Stimulated activated memory B cell treated with anti-CD40 and anti-IgM and Interleukin-4, amounts not matched to agents 10 μg/mL and 1 μg/mL and 100 μg/mL, for 72 hours (primary cell): Measurements from ENCODE around the gene CHST14.
A peak's percentile ranks its signal among the peaks of the same experiment; 100 is the strongest.

Experiments
- ATAC-seq: fragments of 150-1000 bp; cut with Tn5 transposase; 2 replicates; pipeline ENCODE4 v1.10.0; 2021
- H3K27ac Mint-ChIP-seq: one replicate; pipeline ENCODE4 v1.8.0; 2022; ENCODE audit warnings: mild to moderate bottlenecking, mixed read lengths
- H3K27me3 Mint-ChIP-seq: one replicate; pipeline ENCODE4 v1.8.0; 2022; ENCODE audit warnings: mixed read lengths
- H3K36me3 Mint-ChIP-seq: one replicate; pipeline ENCODE4 v1.8.0; 2022; ENCODE audit warnings: mixed read lengths
- H3K4me1 Mint-ChIP-seq: one replicate; pipeline ENCODE4 v1.8.0; 2022; ENCODE audit warnings: mixed read lengths
- H3K4me3 Mint-ChIP-seq: one replicate; pipeline ENCODE4 v1.8.0; 2022; ENCODE audit warnings: mild to moderate bottlenecking, moderate library complexity, mixed read lengths
- H3K9me3 Mint-ChIP-seq: one replicate; pipeline ENCODE4 v1.8.0; 2022; ENCODE audit warnings: mixed read lengths

Gene CHST14

DNA sequence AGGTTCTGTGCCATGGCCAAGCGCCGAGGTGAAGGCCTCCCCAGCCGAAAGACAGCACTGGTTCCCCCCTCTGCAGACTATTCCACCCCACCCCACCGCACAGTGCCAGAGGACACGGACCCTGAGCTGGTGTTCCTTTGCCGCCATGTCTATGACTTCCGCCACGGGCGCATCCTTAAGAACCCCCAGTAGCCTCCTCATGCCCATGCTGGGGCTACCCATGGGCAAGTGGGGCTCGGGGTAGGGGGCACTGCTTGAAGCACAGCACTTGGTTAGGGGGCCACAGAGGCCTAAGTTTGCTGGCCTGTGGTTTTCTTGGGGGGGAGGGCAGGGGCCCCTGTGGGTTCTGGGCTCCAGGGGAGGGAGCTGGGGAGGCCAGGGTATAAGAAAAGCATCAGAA is 4.8 kb upstream of the CHST14 start:
- H3K9me3 Mint-ChIP-seq = no peaks in the 10 kb centered on the region
- no peak overlapping the region for H3K27ac Mint-ChIP-seq
- ATAC-seq = no peak
- H3K36me3 Mint-ChIP-seq = peaks cover 22% of the 10 kb centered on the region
- no peak overlapping the region for H3K4me3 Mint-ChIP-seq
- no peaks in the 10 kb centered on the region for H3K27me3 Mint-ChIP-seq
- peaks cover 7% of the 10 kb centered on the region for H3K4me1 Mint-ChIP-seq

- no peaks in the 10 kb centered on the region for H3K27me3 Mint-ChIP-seq
- no peak overlapping the region for H3K4me3 Mint-ChIP-seq
- H3K27ac Mint-ChIP-seq = no peak overlapping the region
Observed at GRCh38 chr15:40466426-40467260, 4.1 kb upstream of the CHST14 start.

DNA sequence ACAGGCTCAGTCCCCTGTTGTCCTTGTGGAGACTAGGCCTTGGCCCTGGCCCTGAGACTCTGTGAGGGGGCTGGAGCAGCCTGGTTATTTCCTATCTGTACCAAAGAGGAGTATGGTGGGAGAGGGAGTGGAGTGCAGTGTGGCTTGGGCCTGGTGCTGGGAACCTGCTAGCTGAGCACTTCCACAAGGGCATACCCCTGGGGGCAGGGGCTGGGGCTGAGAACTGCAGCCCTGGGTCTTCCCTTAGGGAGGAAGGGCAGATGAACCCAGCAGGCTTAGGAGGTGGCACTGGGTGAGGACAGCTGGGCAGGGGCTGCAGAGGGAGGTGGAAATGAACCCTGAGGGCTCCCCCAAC is 3.5 kb upstream of the CHST14 start:
- no peaks in the 10 kb centered on the region for H3K27me3 Mint-ChIP-seq
- ATAC-seq = no peak
- no peak overlapping the region for H3K27ac Mint-ChIP-seq
- H3K36me3 Mint-ChIP-seq = peaks cover 22% of the 10 kb centered on the region
- H3K4me3 Mint-ChIP-seq = no peak overlapping the region
- H3K9me3 Mint-ChIP-seq = no peaks in the 10 kb centered on the region
- peaks cover 15% of the 10 kb centered on the region for H3K4me1 Mint-ChIP-seq

More at GRCh38 chr15:40466426-40467260, 4.1 kb upstream of the CHST14 start:
- Mint-ChIP-seq H3K36me3 (peaks cover 22% of the 10 kb centered on the region), H3K9me3 (no peaks in the 10 kb centered on the region), H3K4me1 (peaks cover 10% of the 10 kb centered on the region)
- ATAC-seq = no peak

GRCh38 chr15:40468898-40469331 is 1.9 kb upstream of the CHST14 start:
- peaks cover 24% of the 10 kb centered on the region for H3K4me1 Mint-ChIP-seq
- no peaks in the 10 kb centered on the region for H3K9me3 Mint-ChIP-seq
- H3K4me3 Mint-ChIP-seq = no peak overlapping the region
- no peaks in the 10 kb centered on the region for H3K27me3 Mint-ChIP-seq
- ATAC-seq = no peak
- H3K27ac Mint-ChIP-seq = peak overlapping the region; percentile 1
- H3K36me3 Mint-ChIP-seq = peaks cover 18% of the 10 kb centered on the region

GRCh38 chr15:40469776-40470390 is 901 bp upstream of the CHST14 start:
- Mint-ChIP-seq H3K27me3 (no peaks in the 10 kb centered on the region), H3K36me3 (peaks cover 11% of the 10 kb centered on the region), H3K9me3 (no peaks in the 10 kb centered on the region), H3K27ac (peak overlapping the region; percentile 1), H3K4me1 (peaks cover 18% of the 10 kb centered on the region), H3K4me3 (peak overlapping the region; percentile 52)
- ATAC-seq = no peak

DNA sequence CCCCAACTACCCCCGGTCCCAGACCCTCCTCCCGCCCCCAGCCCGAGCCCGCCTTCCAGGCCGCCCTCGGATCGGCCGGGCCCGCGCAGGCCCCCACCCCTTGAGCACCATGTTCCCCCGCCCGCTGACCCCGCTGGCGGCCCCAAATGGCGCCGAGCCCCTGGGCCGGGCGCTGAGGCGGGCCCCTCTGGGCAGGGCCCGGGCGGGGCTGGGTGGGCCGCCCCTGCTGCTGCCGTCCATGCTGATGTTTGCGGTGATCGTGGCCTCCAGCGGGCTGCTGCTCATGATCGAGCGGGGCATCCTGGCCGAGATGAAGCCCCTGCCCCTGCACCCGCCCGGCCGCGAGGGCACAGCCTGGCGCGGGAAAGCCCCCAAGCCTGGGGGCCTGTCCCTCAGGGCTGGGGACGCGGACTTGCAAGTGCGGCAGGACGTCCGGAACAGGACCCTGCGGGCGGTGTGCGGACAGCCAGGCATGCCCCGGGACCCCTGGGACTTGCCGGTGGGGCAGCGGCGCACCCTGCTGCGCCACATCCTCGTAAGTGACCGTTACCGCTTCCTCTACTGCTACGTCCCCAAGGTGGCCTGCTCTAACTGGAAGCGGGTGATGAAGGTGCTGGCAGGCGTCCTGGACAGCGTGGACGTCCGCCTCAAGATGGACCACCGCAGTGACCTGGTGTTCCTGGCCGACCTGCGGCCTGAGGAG is 472 bp downstream of the CHST14 start:
- H3K4me1 Mint-ChIP-seq = peaks cover 16% of the 10 kb centered on the region
- peak; percentile 67 for ATAC-seq
- H3K27me3 Mint-ChIP-seq = no peaks in the 10 kb centered on the region
- no peaks in the 10 kb centered on the region for H3K9me3 Mint-ChIP-seq
- peaks cover 6% of the 10 kb centered on the region for H3K36me3 Mint-ChIP-seq
- H3K27ac Mint-ChIP-seq = peak overlapping the region; percentile 82
- H3K4me3 Mint-ChIP-seq = peak overlapping the region; percentile 84

GRCh38 chr15:40471808-40472150 is 995 bp downstream of the CHST14 start:
- H3K4me3 Mint-ChIP-seq = peak overlapping the region; percentile 84
- ATAC-seq = peak; percentile 4
- peaks cover 16% of the 10 kb centered on the region for H3K4me1 Mint-ChIP-seq
- H3K27me3 Mint-ChIP-seq = no peaks in the 10 kb centered on the region
- H3K9me3 Mint-ChIP-seq = no peaks in the 10 kb centered on the region
- H3K36me3 Mint-ChIP-seq = peaks cover 1% of the 10 kb centered on the region
- peak overlapping the region; percentile 82 for H3K27ac Mint-ChIP-seq

DNA sequence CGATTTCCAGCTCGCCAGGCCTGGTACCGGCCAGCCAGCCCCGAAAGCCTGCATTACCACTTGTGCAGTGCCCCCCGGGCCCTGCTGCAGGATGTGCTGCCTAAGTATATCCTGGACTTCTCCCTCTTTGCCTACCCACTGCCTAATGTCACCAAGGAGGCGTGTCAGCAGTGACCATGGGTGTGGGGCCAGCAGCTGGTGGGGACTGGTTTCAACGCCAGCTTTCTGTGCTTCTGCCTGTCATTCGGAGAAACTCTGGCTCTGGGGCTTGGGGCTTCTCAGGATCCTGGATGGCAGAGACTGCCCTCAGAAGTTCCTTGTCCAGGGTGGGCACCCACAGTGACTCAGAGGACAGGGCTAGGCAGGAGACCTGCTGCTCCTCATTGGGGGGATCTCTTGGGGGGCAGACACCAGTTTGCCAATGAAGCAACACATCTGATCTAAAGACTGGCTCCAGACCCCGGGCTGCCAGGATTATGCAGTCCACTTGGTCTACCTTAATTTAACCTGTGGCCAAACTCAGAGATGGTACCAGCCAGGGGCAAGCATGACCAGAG is 1.5 kb downstream of the CHST14 start:
- Mint-ChIP-seq H3K27me3 (no peaks in the 10 kb centered on the region), H3K9me3 (no peaks in the 10 kb centered on the region), H3K36me3 (no peaks in the 10 kb centered on the region), H3K4me1 (peaks cover 16% of the 10 kb centered on the region), H3K4me3 (peak overlapping the region; percentile 84), H3K27ac (peak overlapping the region; percentile 82)
- no peak for ATAC-seq

DNA sequence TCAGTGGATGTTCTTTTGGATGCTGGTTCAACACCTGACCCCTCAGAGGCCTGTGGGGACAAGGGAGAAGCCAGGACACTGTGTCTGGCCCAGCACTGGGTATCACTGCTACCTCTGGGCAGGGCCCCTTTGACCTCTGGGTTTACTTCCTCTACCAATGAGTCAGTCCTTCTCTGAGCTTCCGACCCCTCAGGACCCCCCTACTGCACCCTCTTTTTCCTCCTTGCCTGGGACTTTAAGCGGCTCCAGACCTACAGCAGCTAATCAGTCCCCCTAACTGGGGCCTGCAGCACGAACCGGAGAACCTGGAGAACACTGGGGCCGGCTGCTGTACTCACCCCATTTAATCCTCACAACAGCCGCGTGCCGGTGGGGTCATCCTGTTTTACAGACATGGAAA is 3.8 kb downstream of the CHST14 start:
- Mint-ChIP-seq H3K9me3 (no peaks in the 10 kb centered on the region), H3K4me3 (no peak overlapping the region), H3K4me1 (peaks cover 16% of the 10 kb centered on the region), H3K36me3 (no peaks in the 10 kb centered on the region), H3K27ac (no peak overlapping the region), H3K27me3 (no peaks in the 10 kb centered on the region)
- ATAC-seq = no peak

- Mint-ChIP-seq H3K36me3 (no peaks in the 10 kb centered on the region), H3K27ac (no peak overlapping the region), H3K27me3 (peaks cover 6% of the 10 kb centered on the region), H3K9me3 (no peaks in the 10 kb centered on the region), H3K4me3 (no peak overlapping the region), H3K4me1 (peaks cover 3% of the 10 kb centered on the region)
- no peak for ATAC-seq
Observed at GRCh38 chr15:40477642-40478327, 7.0 kb downstream of the CHST14 start.

GRCh38 chr15:40479024-40479423 is 8.2 kb downstream of the CHST14 start:
- ATAC-seq = no peak
- Mint-ChIP-seq H3K9me3 (no peaks in the 10 kb centered on the region), H3K4me3 (no peak overlapping the region), H3K36me3 (no peaks in the 10 kb centered on the region), H3K27me3 (peaks cover 10% of the 10 kb centered on the region), H3K27ac (no peak overlapping the region), H3K4me1 (no peaks in the 10 kb centered on the region)

GRCh38 chr15:40481341-40482074 is 10.7 kb downstream of the CHST14 start:
- no peaks in the 10 kb centered on the region for H3K36me3 Mint-ChIP-seq
- H3K9me3 Mint-ChIP-seq = no peaks in the 10 kb centered on the region
- H3K4me3 Mint-ChIP-seq = no peak overlapping the region
- H3K27me3 Mint-ChIP-seq = peaks cover 23% of the 10 kb centered on the region
- no peaks in the 10 kb centered on the region for H3K4me1 Mint-ChIP-seq
- no peak overlapping the region for H3K27ac Mint-ChIP-seq
- no peak for ATAC-seq

GRCh38 chr15:40483919-40484318 is 13.1 kb downstream of the CHST14 start:
- ATAC-seq = no peak
- Mint-ChIP-seq H3K27me3 (peaks cover 24% of the 10 kb centered on the region), H3K27ac (no peak overlapping the region), H3K4me1 (no peaks in the 10 kb centered on the region), H3K36me3 (no peaks in the 10 kb centered on the region), H3K9me3 (no peaks in the 10 kb centered on the region), H3K4me3 (no peak overlapping the region)

- Mint-ChIP-seq H3K4me1 (no peaks in the 10 kb centered on the region), H3K4me3 (peak overlapping the region; percentile 60), H3K27me3 (peaks cover 24% of the 10 kb centered on the region), H3K27ac (peak overlapping the region; percentile 58), H3K36me3 (no peaks in the 10 kb centered on the region), H3K9me3 (no peaks in the 10 kb centered on the region)
- ATAC-seq = no peak
Observed at GRCh38 chr15:40486066-40486770, 15.4 kb downstream of the CHST14 start.
